ENCODE results near the gene SETD4. TPM values are rescaled to one million over a fixed set of nuclear protein-coding genes. Genes with fewer than 3 reads are reported as not detected.

SETD4 gene
- total and polyA plus RNA-seq, 2 of the 8 experiments (the other 6 are each of a cell fraction or from before 2014, with no cell fraction given): 20.1 to 46.6 TPM

DNA sequence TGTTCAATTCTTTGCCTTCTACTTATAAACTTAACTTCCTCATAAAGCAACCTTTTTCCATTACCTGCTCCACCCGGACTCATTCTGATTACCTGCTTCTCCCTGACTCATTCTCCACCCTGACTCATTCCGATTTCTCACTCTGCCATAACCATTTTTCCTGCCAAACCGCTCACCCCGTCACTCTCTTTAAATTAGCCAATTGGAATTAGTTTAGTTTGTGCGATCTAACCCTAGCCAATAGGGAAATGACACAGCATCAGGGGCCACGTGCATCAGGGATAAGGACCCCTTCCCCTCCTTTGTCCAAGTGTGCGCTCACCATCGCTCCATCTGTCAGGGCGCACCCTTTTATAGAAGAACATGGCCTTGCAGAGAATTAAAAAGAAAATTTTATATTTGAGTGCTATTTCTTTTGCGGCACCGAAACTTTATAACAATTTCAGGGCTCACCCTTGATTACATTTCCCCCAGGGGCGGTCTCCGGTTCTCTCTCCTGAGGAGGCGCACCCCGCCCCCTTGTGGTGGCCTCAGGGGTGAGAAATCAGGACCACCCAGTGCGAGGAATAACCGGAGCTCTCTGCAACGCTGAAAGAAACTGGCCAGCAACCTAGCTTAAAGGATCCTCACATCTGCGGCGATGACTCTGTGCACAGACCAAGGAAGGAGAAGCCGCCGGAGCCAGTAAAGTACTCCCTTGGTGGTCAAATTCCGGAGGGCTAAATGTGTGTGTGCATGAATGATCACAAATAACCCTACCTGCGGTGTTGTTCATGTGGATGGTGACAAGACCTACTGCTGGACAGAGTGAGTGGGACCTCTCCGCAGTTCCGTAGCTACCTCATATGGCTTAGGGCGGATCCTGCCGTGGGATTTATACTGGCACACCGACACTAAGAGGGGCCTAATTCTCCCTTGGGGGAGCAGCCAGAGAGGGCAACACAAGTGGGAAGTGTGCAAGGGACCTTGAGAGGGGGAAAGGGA lies 44.3 kb upstream of the SETD4 start (continued):
- TF ChIP-seq, protein P1, sequence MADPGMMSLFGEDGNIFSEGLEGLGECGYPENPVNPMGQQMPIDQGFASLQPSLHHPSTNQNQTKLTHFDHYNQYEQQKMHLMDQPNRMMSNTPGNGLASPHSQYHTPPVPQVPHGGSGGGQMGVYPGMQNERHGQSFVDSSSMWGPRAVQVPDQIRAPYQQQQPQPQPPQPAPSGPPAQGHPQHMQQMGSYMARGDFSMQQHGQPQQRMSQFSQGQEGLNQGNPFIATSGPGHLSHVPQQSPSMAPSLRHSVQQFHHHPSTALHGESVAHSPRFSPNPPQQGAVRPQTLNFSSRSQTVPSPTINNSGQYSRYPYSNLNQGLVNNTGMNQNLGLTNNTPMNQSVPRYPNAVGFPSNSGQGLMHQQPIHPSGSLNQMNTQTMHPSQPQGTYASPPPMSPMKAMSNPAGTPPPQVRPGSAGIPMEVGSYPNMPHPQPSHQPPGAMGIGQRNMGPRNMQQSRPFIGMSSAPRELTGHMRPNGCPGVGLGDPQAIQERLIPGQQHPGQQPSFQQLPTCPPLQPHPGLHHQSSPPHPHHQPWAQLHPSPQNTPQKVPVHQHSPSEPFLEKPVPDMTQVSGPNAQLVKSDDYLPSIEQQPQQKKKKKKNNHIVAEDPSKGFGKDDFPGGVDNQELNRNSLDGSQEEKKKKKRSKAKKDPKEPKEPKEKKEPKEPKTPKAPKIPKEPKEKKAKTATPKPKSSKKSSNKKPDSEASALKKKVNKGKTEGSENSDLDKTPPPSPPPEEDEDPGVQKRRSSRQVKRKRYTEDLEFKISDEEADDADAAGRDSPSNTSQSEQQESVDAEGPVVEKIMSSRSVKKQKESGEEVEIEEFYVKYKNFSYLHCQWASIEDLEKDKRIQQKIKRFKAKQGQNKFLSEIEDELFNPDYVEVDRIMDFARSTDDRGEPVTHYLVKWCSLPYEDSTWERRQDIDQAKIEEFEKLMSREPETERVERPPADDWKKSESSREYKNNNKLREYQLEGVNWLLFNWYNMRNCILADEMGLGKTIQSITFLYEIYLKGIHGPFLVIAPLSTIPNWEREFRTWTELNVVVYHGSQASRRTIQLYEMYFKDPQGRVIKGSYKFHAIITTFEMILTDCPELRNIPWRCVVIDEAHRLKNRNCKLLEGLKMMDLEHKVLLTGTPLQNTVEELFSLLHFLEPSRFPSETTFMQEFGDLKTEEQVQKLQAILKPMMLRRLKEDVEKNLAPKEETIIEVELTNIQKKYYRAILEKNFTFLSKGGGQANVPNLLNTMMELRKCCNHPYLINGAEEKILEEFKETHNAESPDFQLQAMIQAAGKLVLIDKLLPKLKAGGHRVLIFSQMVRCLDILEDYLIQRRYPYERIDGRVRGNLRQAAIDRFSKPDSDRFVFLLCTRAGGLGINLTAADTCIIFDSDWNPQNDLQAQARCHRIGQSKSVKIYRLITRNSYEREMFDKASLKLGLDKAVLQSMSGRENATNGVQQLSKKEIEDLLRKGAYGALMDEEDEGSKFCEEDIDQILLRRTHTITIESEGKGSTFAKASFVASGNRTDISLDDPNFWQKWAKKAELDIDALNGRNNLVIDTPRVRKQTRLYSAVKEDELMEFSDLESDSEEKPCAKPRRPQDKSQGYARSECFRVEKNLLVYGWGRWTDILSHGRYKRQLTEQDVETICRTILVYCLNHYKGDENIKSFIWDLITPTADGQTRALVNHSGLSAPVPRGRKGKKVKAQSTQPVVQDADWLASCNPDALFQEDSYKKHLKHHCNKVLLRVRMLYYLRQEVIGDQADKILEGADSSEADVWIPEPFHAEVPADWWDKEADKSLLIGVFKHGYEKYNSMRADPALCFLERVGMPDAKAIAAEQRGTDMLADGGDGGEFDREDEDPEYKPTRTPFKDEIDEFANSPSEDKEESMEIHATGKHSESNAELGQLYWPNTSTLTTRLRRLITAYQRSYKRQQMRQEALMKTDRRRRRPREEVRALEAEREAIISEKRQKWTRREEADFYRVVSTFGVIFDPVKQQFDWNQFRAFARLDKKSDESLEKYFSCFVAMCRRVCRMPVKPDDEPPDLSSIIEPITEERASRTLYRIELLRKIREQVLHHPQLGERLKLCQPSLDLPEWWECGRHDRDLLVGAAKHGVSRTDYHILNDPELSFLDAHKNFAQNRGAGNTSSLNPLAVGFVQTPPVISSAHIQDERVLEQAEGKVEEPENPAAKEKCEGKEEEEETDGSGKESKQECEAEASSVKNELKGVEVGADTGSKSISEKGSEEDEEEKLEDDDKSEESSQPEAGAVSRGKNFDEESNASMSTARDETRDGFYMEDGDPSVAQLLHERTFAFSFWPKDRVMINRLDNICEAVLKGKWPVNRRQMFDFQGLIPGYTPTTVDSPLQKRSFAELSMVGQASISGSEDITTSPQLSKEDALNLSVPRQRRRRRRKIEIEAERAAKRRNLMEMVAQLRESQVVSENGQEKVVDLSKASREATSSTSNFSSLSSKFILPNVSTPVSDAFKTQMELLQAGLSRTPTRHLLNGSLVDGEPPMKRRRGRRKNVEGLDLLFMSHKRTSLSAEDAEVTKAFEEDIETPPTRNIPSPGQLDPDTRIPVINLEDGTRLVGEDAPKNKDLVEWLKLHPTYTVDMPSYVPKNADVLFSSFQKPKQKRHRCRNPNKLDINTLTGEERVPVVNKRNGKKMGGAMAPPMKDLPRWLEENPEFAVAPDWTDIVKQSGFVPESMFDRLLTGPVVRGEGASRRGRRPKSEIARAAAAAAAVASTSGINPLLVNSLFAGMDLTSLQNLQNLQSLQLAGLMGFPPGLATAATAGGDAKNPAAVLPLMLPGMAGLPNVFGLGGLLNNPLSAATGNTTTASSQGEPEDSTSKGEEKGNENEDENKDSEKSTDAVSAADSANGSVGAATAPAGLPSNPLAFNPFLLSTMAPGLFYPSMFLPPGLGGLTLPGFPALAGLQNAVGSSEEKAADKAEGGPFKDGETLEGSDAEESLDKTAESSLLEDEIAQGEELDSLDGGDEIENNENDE (IDR thresholded peaks at IDR 0.05; ENCODE audit: insufficient replicate concordance, low read length): no peak
- 0 out of 2 replicates have a peak, but pooled peaks have one; percentile 2 for TF ChIP-seq ATF3 (IDR thresholded peaks at IDR 0.05; ENCODE audit: insufficient read depth, low read depth, low read length)
- peak; percentile 40; the same call in 1 of the 2 replicates for TF ChIP-seq TBP (IDR thresholded peaks at IDR 0.05; ENCODE audit: low read depth, low read length)
- TF ChIP-seq SIN3A (conservative IDR thresholded peaks at IDR 0.05 in 1 of 2, IDR thresholded peaks at IDR 0.05 in 1 of 2; ENCODE audit: low read depth in 1 of 2, low read length in 2 of 2): 0 out of 4 replicates have a peak, but pooled peaks of 1 of the 2 experiments have one; percentile 52
- no peak for TF ChIP-seq EZH2 (IDR thresholded peaks at IDR 0.05; ENCODE audit: low read depth, low read length, severe bottlenecking)
